GM19455 (cell line): Measurements from ENCODE around the gene RPS27A.
A peak's percentile ranks its signal among the peaks of the same experiment; 100 is the strongest.
"Not testable (repeated sequence)": the region's sequence is repeated elsewhere in the genome, so short reads cannot be mapped to it uniquely, and the experiment has no call there.

Experiments used
- ATAC-seq: cut with Tn5 transposase; IDR thresholded peaks from one replicate; pipeline ENCODE4 v1.9.1; 2021; ENCODE audit not compliant: unreplicated experiment

RPS27A gene

DNA sequence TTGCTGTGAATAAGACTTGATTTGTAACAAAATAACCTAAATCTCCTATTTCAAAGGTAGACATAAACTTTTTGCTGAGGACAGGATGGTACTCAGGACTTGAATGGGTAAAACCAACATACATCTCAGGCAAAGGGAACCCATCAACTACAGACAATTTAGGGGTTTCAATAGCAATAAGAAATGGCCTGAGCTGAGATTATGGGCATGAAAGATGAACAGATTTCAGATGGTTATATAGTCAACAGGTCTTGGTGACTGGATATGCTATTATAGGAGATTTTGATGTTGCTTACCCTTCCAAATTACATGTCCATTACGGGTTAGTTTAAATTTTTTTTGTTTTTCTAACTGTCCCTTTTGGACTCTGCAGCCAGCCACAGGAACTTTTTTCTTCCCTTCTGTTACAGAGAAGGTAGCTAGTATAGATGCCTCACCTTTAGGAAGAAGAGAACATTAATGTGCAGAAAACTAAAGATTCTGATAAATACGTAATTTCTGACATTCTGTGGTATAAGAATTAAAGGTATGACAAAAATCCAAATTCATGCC lies 4.6 kb downstream of the RPS27A start:
- no peak for ATAC-seq

GRCh38 chr2:55239656-55240222 lies 7.3 kb downstream of the RPS27A start:
- ATAC-seq, result no peak

- ATAC-seq, result not testable (repeated sequence)
Observed at GRCh38 chr2:55241582-55241981, 9.1 kb downstream of the RPS27A start.

DNA sequence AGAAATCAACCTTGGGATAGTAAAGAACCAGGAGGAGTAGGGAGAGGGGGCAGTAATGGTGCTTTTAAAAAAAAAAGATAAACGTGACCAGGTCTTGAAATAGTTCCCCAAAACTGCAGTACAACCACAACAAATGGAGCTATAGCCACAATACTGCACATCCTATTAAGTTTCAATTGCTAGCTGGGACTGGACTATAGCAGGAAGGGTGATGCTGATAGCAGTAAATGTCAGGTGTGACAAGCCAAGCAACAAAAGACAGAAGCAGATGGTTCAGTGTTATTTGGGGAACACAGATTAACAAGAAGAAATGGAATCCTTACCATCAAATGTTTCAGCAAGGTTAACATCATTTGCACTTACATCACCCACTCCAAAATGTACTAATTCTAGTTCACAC lies 10.1 kb downstream of the RPS27A start:
- ATAC-seq, result no peak

- ATAC-seq, result no peak
Observed at GRCh38 chr2:55245411-55245810, 12.9 kb downstream of the RPS27A start.

DNA sequence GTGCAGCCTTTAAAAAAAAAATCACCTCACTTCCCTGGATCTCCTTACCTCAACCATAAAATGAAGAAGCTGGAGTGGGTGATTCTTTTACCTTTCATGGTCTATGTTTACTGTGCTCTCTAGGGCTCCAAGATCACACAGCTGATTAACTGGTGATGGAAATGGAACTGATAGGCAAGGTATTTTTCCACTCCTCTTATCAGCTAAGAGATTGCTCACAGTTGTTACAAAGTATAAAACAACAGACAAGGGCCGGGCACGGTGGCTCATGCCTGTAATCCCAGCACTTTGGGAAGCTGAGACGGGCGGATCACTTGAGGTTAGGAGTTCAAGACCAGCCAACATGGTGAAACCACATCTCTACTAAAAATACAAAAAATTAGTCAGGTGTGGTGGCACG lies 14.5 kb downstream of the RPS27A start:
- ATAC-seq, result no peak

DNA sequence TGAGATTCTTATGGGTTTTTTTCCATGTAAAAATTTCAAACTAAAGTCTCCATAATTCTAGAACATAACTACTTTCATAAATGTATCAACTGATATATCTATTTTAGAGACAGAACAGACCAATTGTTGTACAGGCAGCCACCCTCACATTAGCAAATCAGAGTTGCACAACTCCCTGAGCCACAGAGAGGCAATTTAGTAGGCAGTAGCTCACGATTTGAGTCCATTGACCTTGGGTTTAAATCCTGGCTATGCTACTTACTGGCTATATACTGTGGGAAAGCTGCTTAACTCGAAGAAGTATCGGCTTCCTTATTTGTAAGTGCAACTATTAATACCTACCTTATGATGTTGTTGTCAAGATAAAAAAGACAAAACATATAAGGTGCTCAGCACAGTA lies 20.3 kb downstream of the RPS27A start:
- no peak for ATAC-seq

- ATAC-seq, result not testable (repeated sequence)
Observed at GRCh38 chr2:55259586-55259985, 27.1 kb downstream of the RPS27A start.

- no peak for ATAC-seq
Observed at GRCh38 chr2:55268288-55268906, 35.9 kb downstream of the RPS27A start.

GRCh38 chr2:55268907-55269644 lies 36.6 kb downstream of the RPS27A start, which contains the start of gene MTIF2:
Gene MTIF2 (minus strand): TSS chr2:55269231. CDS start chr2:55263858, 5,373 bp downstream.
- peak; percentile 98 for ATAC-seq

DNA sequence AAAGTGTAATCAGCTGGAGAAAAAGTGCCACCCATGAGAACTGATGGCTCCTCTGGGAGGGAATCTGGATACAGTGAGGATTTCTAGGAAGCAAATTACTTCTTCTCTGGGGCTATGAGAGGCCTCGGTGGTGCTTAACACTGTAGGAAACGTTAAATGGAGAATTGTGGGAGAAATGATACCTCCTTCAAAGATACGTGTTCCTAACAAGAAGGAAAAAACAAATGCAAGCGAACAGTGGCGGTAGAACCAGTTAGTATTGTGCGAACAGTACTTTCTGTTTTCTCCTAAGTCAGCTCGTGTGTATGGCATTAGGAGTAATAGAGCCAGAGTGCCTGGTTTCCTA lies 37.1 kb downstream of the RPS27A start:
- no peak for ATAC-seq

DNA sequence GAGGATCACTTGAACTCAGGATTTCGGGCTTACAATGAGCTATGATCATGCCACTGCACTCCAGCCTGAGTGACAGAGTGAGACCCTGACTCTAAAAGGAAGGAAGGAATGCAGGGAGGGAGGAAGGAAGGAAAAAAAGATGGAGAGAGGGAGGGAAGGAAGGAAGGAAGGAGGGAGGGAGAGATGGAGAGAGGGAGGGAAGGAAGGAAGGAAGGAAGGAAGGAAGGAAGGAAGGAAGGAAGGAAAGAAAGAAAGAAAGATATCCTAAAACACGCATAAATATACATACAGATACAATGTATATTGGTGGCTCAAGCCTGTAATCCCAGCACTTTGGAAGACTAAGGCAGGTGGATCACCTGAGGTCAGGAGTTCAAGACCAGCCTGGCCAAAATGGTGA lies 41.9 kb downstream of the RPS27A start:
- not testable (repeated sequence) for ATAC-seq

GRCh38 chr2:55277310-55277709 lies 44.8 kb downstream of the RPS27A start:
- no peak for ATAC-seq

- not testable (repeated sequence) for ATAC-seq
Observed at GRCh38 chr2:55279214-55279835, 46.8 kb downstream of the RPS27A start.

DNA sequence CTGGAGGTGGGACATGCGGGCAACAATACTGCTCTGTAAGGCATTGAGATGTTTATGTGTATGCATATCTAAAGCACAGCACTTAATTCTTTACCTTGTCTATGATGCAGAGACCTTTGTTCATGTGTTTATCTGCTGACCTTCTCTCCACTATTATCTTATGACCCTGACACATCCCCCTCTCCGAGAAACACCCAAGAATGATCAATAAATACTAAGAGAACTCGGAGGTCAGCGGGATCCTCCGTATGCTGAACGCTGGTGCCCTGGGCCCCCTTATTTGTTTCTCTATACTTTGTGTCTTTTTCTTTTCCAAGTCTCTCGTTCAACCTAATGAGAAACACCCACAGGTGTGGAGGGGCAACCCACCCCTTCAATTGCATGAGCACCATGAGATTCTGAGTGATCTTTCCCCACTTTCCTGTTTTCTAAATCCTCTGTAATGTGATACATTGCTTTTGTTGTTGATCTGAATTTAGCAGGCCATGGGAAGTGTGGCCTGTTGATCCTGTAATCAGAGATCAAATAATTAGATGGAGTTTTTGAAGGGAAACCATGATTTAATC lies 47.5 kb downstream of the RPS27A start:
- not testable (repeated sequence) for ATAC-seq

DNA sequence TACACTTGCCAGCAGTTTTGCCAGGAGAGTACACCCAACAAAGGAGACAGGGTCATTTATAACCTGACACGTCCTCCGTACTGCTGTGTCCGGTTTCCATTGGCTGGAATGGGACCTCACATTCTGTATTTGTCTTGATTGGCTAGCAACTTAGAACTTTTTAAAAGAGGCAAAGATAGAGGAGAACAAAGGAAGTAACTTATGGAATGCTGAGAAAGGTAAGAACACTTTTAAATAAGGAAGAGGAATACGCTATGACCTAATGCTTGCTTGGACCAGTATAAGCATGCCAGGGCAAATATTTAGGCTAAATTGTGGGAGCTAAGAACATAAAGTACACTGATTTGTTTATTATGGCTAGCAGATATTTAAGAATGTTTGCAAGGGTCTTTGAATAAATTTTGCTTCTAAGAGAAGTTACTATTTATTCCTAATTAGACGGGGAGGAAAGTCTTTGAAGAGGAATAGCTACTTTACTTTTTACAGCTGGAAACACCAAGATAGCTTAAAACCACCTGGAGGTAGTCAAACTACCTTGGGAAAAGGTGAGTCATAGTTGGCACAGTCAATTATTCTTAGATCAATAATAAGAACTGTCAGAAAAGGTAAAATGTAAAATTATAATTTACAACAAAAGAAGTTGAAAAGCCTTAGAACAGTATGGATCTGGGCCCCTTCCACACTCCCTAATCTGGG lies 48.5 kb downstream of the RPS27A start:
- ATAC-seq, result not testable (repeated sequence)

GRCh38 chr2:55282110-55282917 lies 49.8 kb downstream of the RPS27A start:
- ATAC-seq, result peak; percentile 96

DNA sequence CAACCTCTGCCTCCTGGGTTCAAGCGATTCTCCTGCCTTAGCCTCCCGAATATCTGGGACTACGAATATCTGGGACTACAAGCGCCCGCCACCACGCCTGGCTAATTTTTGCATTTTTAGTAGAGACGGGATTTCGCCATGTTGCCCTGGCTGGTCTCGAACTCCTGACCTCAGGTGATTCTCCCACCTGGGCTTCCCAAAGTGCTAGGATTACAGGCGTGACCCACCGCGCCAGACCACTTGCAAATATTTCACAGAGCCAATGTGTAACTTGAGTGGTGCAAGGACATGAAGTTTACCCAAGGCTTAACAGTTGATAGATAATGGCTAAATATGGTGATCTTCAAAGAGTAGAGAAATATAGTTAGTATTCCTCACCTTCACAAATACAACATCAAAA lies 50.6 kb downstream of the RPS27A start:
- no peak for ATAC-seq
